ENCODE data around the gene NTSR1. TPM values are rescaled to one million over a fixed set of nuclear protein-coding genes. Genes with fewer than 3 reads are reported as not detected.
A peak's percentile ranks its signal among the peaks of the same experiment; 100 is the strongest.

The NTSR1 gene
- total RNA-seq, 2 experiments from 2014 or later, result 0.55 to 0.56 TPM

GRCh38 chr20:62736026-62736406, 27.4 kb downstream of the NTSR1 start:
- Histone ChIP-seq H3K36me3 (ENCODE audit: insufficient read depth, low read length) (no peaks in the 10 kb centered on the region), H3K27ac (ENCODE audit: low read depth in 1 of 2, low read length in 2 of 2) (no peak overlapping the region), H3K4me3 (ENCODE audit: low read length) (no peak overlapping the region), H3K27me3 (ENCODE audit: control insufficient read depth in 1 of 2, insufficient read depth in 2 of 2, low read length in 2 of 2) (no peaks in the 10 kb centered on the region), H3K9me3 (ENCODE audit: control insufficient read depth in 1 of 2, insufficient read depth in 1 of 2, low read length in 2 of 2) (no peaks in the 10 kb centered on the region), H3K4me1 (ENCODE audit: insufficient read depth, low read length) (peaks cover 35% of the 10 kb centered on the region)
- intact Hi-C loops (cut with DNase I, micrococcal nuclease), result no loop called here
- TF ChIP-seq, protein P1, sequence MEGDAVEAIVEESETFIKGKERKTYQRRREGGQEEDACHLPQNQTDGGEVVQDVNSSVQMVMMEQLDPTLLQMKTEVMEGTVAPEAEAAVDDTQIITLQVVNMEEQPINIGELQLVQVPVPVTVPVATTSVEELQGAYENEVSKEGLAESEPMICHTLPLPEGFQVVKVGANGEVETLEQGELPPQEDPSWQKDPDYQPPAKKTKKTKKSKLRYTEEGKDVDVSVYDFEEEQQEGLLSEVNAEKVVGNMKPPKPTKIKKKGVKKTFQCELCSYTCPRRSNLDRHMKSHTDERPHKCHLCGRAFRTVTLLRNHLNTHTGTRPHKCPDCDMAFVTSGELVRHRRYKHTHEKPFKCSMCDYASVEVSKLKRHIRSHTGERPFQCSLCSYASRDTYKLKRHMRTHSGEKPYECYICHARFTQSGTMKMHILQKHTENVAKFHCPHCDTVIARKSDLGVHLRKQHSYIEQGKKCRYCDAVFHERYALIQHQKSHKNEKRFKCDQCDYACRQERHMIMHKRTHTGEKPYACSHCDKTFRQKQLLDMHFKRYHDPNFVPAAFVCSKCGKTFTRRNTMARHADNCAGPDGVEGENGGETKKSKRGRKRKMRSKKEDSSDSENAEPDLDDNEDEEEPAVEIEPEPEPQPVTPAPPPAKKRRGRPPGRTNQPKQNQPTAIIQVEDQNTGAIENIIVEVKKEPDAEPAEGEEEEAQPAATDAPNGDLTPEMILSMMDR (IDR thresholded peaks at IDR 0.05), result no peak
- Mint-ChIP-seq H3K4me1 (ENCODE audit: low read depth) (peaks cover 58% of the 10 kb centered on the region), H3K27me3 (no peaks in the 10 kb centered on the region), H3K36me3 (ENCODE audit: low read depth) (no peaks in the 10 kb centered on the region), H3K4me3 (no peak overlapping the region), H3K9me3 (no peaks in the 10 kb centered on the region), H3K27ac (no peak overlapping the region)
- ChIA-PET CTCF (no interaction called here), POLR2A (no interaction called here)
- ATAC-seq (ENCODE audit: poor library complexity) (no peak), DNase-seq (no peak)

- H3K4me3 ChIP-seq (ENCODE audit: low read length), result no peak overlapping the region
- peaks cover 40% of the 10 kb centered on the region for H3K4me1 ChIP-seq (ENCODE audit: insufficient read depth, low read length)
- no peak overlapping the region for H3K4me3 Mint-ChIP-seq
- TF ChIP-seq, protein P1 (IDR thresholded peaks at IDR 0.05), result no peak
- POLR2A ChIA-PET, result no interaction called here
- no peaks in the 10 kb centered on the region for H3K27me3 ChIP-seq (ENCODE audit: control insufficient read depth in 1 of 2, insufficient read depth in 2 of 2, low read length in 2 of 2)
- no peaks in the 10 kb centered on the region for H3K9me3 Mint-ChIP-seq
- H3K9me3 ChIP-seq (ENCODE audit: control insufficient read depth in 1 of 2, insufficient read depth in 1 of 2, low read length in 2 of 2), result no peaks in the 10 kb centered on the region
- no peak for ATAC-seq (ENCODE audit: poor library complexity)
- H3K36me3 Mint-ChIP-seq (ENCODE audit: low read depth), result no peaks in the 10 kb centered on the region
- H3K27ac ChIP-seq (ENCODE audit: low read depth in 1 of 2, low read length in 2 of 2), result no peak overlapping the region
- intact Hi-C loops (cut with DNase I, micrococcal nuclease), result no loop called here
- peaks cover 58% of the 10 kb centered on the region for H3K4me1 Mint-ChIP-seq (ENCODE audit: low read depth)
- no peaks in the 10 kb centered on the region for H3K27me3 Mint-ChIP-seq
- peak overlapping the region; percentile 42 for H3K27ac Mint-ChIP-seq
- CTCF ChIA-PET, result no interaction called here
- DNase-seq, result no peak
- H3K36me3 ChIP-seq (ENCODE audit: insufficient read depth, low read length), result no peaks in the 10 kb centered on the region
Observed at GRCh38 chr20:62736407-62737071, 27.9 kb downstream of the NTSR1 start.

DNA sequence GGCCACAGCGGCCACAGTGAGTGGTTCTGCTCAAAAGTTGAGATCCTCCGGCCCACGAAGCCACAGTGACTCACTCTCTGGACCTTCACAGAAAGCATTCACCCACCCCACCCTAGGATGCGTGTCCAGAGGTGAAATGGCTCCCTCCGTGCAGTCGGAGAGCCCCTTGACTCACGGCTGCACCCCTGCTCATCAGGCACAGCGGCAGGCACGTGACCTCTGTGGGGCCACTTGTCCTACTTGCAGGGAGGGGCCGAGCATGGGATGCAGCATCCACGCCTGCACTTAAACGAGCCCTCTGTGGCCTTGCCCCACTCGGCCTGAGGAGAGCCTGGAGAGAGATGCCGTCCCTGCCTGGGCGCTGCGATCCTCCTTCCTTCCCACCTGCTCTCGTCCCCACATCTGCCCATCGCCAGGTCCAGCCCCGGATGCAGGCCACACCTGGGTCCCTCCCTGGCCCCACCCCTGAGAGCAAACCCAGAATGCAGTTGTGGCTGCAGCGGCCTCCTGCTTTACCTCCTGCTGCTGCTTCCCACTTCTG, 28.7 kb downstream of the NTSR1 start:
- CTCF ChIA-PET, result no interaction called here
- Histone ChIP-seq H3K27me3 (ENCODE audit: control insufficient read depth in 1 of 2, insufficient read depth in 2 of 2, low read length in 2 of 2) (no peaks in the 10 kb centered on the region), H3K27ac (ENCODE audit: low read depth in 1 of 2, low read length in 2 of 2) (no peak overlapping the region), H3K36me3 (ENCODE audit: insufficient read depth, low read length) (no peaks in the 10 kb centered on the region), H3K9me3 (ENCODE audit: control insufficient read depth in 1 of 2, insufficient read depth in 1 of 2, low read length in 2 of 2) (no peaks in the 10 kb centered on the region), H3K4me3 (ENCODE audit: low read length) (no peak overlapping the region), H3K4me1 (ENCODE audit: insufficient read depth, low read length) (peaks cover 48% of the 10 kb centered on the region)
- Mint-ChIP-seq H3K4me1 (ENCODE audit: low read depth) (peaks cover 55% of the 10 kb centered on the region), H3K4me3 (no peak overlapping the region), H3K27me3 (no peaks in the 10 kb centered on the region), H3K27ac (peak overlapping the region; percentile 42), H3K9me3 (no peaks in the 10 kb centered on the region), H3K36me3 (ENCODE audit: low read depth) (no peaks in the 10 kb centered on the region)
- intact Hi-C loops (cut with DNase I, micrococcal nuclease), result no loop called here
- POLR2A ChIA-PET, result no interaction called here
- peak in 1 of 14 experiments; percentile 28 for DNase-seq
- TF ChIP-seq, protein P1 (IDR thresholded peaks at IDR 0.05), result no peak
- no peak for ATAC-seq (ENCODE audit: poor library complexity)

Data from CD4-positive, alpha-beta T cell (primary cell).